GM12873 (cell line): ENCODE results near the gene RIC8A.

ENCODE experiments used
- CTCF ChIP-seq: IDR thresholded peaks from 2 replicates; pipeline ENCODE4 v1.5.1; 2012; ENCODE audit warnings: low read depth, mild to moderate bottlenecking, moderate library complexity, low read length, control low read depth; ENCODE audit not compliant: insufficient read depth; ENCODE audit errors: missing control alignments

RIC8A gene

GRCh38 chr11:227824-228379, 20.4 kb downstream of the RIC8A start:
- no peak for TF ChIP-seq CTCF

- TF ChIP-seq CTCF, result no peak
Observed at GRCh38 chr11:230431-230830, 22.9 kb downstream of the RIC8A start.

- no peak for TF ChIP-seq CTCF
Observed at GRCh38 chr11:232783-233565, 25.5 kb downstream of the RIC8A start.

- TF ChIP-seq CTCF, result no peak
Observed at GRCh38 chr11:235180-235579, 27.7 kb downstream of the RIC8A start.

- TF ChIP-seq CTCF, result no peak
Observed at GRCh38 chr11:235609-235996, 28.1 kb downstream of the RIC8A start.

GRCh38 chr11:235997-236773, 28.7 kb downstream of the RIC8A start, which contains the start of gene SIRT3:
Gene SIRT3 (minus strand): TSS chr11:236342. CDS start chr11:236328, 14 bp downstream.
- peak; percentile 16 for TF ChIP-seq CTCF

- TF ChIP-seq CTCF, result no peak
Observed at GRCh38 chr11:236774-237767, 29.6 kb downstream of the RIC8A start, which contains the start of gene PSMD13. Gene PSMD13 (plus strand): TSS chr11:236976. CDS start chr11:237050, 74 bp downstream.
